B cell (primary cell): ENCODE results near the gene OR6C1. TPM values are rescaled to one million over a fixed set of nuclear protein-coding genes. Genes with fewer than 3 reads are reported as not detected.

Source experiments
- ATAC-seq: fragments of 200-7000 bp; cut with Tn5 transposase; one replicate; pipeline ENCODE4 v1.10.0; 2021; ENCODE audit warnings: low read depth, mild to moderate bottlenecking, moderate number of reproducible peaks, moderate library complexity
- CTCF ChIA-PET: fragments of 350-600 bp; sonication (Branson Sonifier 250); formaldehyde crosslinking; loops from one replicate; lab custom pipeline; 2021; ENCODE audit warnings: antibody characterized with exemption, inconsistent platforms; lab: Charles Lee
- POLR2A ChIA-PET: fragments of 350-600 bp; sonication (Branson Sonifier 250); formaldehyde crosslinking; loops from one replicate; lab custom pipeline; 2021; ENCODE audit warnings: antibody characterized with exemption; lab: Charles Lee
- DNase-seq: peaks from one replicate; pipeline ENCODE4 v3.0.0; 2013
- H2AFZ ChIP-seq: 2 replicates; pipeline ENCODE4 v1.6.1; 2012; ENCODE audit warnings: mild to moderate bottlenecking, low read depth, low read length; ENCODE audit not compliant: insufficient read depth, poor library complexity, severe bottlenecking
- H3K27ac ChIP-seq, 2 donors: 1 replicate in 1 of 2; 2 replicates in 1 of 2; pipeline ENCODE4 v1.5.1; 2012 to 2013; ENCODE audit warnings: low read length in 2 of 2, mild to moderate bottlenecking in 2 of 2, moderate library complexity in 1 of 2
- H3K27me3 ChIP-seq, 4 experiments: fragments of 200-600 bp in 1 of 4; sonication (generic) in 1 of 4; replicated peaks in 1 of 4; 1 replicate in 2 of 4; 2 replicates in 2 of 4; pipeline versions ENCODE4 v1.6.1 to v1.7.0; 2013 to 2016; ENCODE audit warnings: low read length in 3 of 4, mild to moderate bottlenecking in 2 of 4, mixed read lengths in 1 of 4, moderate library complexity in 1 of 4; ENCODE audit not compliant: insufficient read depth in 4 of 4, control insufficient read depth in 3 of 4; ENCODE audit errors: control extremely low read depth in 1 of 4
- H3K36me3 ChIP-seq, 2 experiments: replicated peaks in 1 of 2; 1 replicate in 1 of 2; 2 replicates in 1 of 2; pipeline versions ENCODE4 v1.6.1 to v1.7.1; 2013; ENCODE audit warnings: low read length in 1 of 2; ENCODE audit not compliant: insufficient read depth in 2 of 2, control insufficient read depth in 1 of 2; ENCODE audit errors: control extremely low read depth in 1 of 2, extremely low read depth in 1 of 2
- H3K4me1 ChIP-seq, 2 donors: fragments of 200-600 bp in 1 of 2; sonication (generic) in 1 of 2; 1 replicate in 1 of 2; 2 replicates in 1 of 2; pipeline versions ENCODE4 v1.5.1 to v1.6.1; 2013 to 2017; ENCODE audit warnings: low read length in 2 of 2; ENCODE audit not compliant: control insufficient read depth in 2 of 2, insufficient read depth in 2 of 2
- H3K4me2 ChIP-seq: replicated peaks from 2 replicates; pipeline ENCODE3; 2012; ENCODE audit warnings: mild to moderate bottlenecking, low read depth, low read length; ENCODE audit not compliant: poor library complexity, severe bottlenecking
- H3K4me3 ChIP-seq, 5 experiments: fragments of 200-600 bp in 1 of 5; sonication (generic) in 1 of 5; 1 replicate in 3 of 5; 2 replicates in 2 of 5; pipeline versions ENCODE4 v1.5.1 to v1.7.0; 2011 to 2016; ENCODE audit warnings: low read length in 4 of 5, mild to moderate bottlenecking in 4 of 5, low read depth in 2 of 5, control low read depth in 1 of 5, moderate library complexity in 1 of 5; ENCODE audit not compliant: insufficient read depth in 1 of 5; ENCODE audit errors: control extremely low read depth in 1 of 5, extremely low read depth in 1 of 5
- H3K79me2 ChIP-seq: fragments of 200-600 bp; sonication (generic); one replicate; pipeline ENCODE4 v1.6.0; 2016; ENCODE audit warnings: low read length; ENCODE audit not compliant: control insufficient read depth, insufficient read depth
- H3K9ac ChIP-seq: fragments of 200-600 bp; sonication (generic); 2 replicates; pipeline ENCODE4 v1.6.1; 2017; ENCODE audit warnings: mild to moderate bottlenecking, low read length, moderate library complexity
- H3K9me3 ChIP-seq, 3 donors: one replicate each; pipeline versions ENCODE4 v1.6.1 to v1.7.1; 2013; ENCODE audit warnings: low read length in 2 of 3; ENCODE audit not compliant: control insufficient read depth in 2 of 3, insufficient read depth in 1 of 3; ENCODE audit errors: control extremely low read depth in 1 of 3
- H4K20me1 ChIP-seq: 2 replicates; pipeline ENCODE4 v1.6.0; 2012; ENCODE audit warnings: mild to moderate bottlenecking, low read length; ENCODE audit not compliant: insufficient read depth, control insufficient read depth, poor library complexity, severe bottlenecking
- H3K27ac Mint-ChIP-seq: one replicate; pipeline ENCODE4 v1.8.0; 2021; ENCODE audit warnings: mixed read lengths
- H3K27me3 Mint-ChIP-seq: one replicate; pipeline ENCODE4 v1.8.0; 2021; ENCODE audit warnings: mixed read lengths
- H3K4me1 Mint-ChIP-seq: one replicate; pipeline ENCODE4 v1.8.0; 2021; ENCODE audit warnings: mixed read lengths
- H3K4me3 Mint-ChIP-seq: one replicate; pipeline ENCODE4 v1.8.0; 2021; ENCODE audit warnings: mixed read lengths
- H3K9me3 Mint-ChIP-seq: one replicate; pipeline ENCODE4 v1.8.0; 2022; ENCODE audit warnings: mixed read lengths; ENCODE audit not compliant: insufficient read depth
- EZH2 ChIP-seq: IDR thresholded peaks from 2 replicates; pipeline ENCODE4 v1.6.1; 2012; ENCODE audit warnings: borderline replicate concordance, low read depth, mild to moderate bottlenecking, moderate library complexity, low read length; ENCODE audit not compliant: insufficient read depth, poor library complexity, severe bottlenecking
- WGBS: methylation state at CpG from one replicate; pipeline ENCODE4 v1.1.5; 2013; ENCODE audit warnings: missing lambda C conversion rate; ENCODE audit not compliant: insufficient coverage; 5-methylcytosine and 5-hydroxymethylcytosine counted together
- intact Hi-C: fragments of 100-400 bp; cut with micrococcal nuclease; formaldehyde crosslinking; loops from one replicate; pipeline ENCODE4 v1.10.0; 2022
- polyA minus RNA-seq: library from RNA; depleted of rRNA, polyadenylated mRNA; stranded (reverse); fragments of >200 nt; gene quantifications from 2 replicates; pipeline ENCODE4 v1.2.3, GENCODE V29; 2012
- polyA plus RNA-seq: library from polyadenylated mRNA; depleted of rRNA; stranded (reverse); fragments of >200 nt; gene quantifications from 2 replicates; pipeline ENCODE4 v1.2.3, GENCODE V29; 2012
- total RNA-seq, 2 donors: library from RNA; stranded (reverse); fragments of 120-200 nt in 1 of 2; gene quantifications; 1 replicate in 1 of 2; 2 replicates in 1 of 2; pipeline versions ENCODE4 v1.2.3 to v1.2.4, GENCODE V29; 2013 to 2022
- TF ChIP-seq, protein P1 (sequence below): fragments of 200-600 bp; IDR thresholded peaks from one replicate; pipeline ENCODE4 v1.8.0; 2022; ENCODE audit warnings: antibody characterized with exemption, mild to moderate bottlenecking

The OR6C1 gene
- not detected in 2 replicates for total RNA-seq
- not detected for total RNA-seq (2013)
- not detected in 2 replicates for polyA plus RNA-seq
- polyA minus RNA-seq = not detected in 2 replicates

DNA sequence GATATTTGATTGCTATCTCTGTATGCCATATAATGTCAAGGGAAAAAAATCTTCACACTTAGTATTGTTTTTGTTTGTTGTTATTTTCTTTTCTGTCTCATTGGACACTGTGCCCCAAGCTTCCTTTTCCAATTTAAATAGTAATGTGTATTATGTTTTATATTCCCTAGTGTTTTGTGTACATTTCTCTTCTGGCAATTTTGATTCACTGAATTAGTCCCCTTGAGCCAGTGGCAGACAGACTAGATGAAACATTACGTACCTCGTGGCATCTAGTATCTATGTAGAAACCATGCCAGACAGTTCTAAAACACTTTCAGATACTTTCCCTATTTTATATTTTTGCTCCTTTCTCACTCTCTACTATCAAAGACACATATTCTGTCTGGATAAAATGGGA, at the start of gene OR6C1:
Gene OR6C1 (plus strand): TSS at position 301 of the 400 bp plus-strand sequence. CDS start 6,257 bp downstream, outside the sequence.
- H3K27me3 ChIP-seq = peaks cover 0 to 4% (median 0%) of the 10 kb centered on the region in 4 experiments
- H2AFZ ChIP-seq = no peak within 1 kb of the TSS
- Mint-ChIP-seq H3K27me3 (peaks cover 18% of the 10 kb centered on the region), H3K4me3 (no peak within 1 kb of the TSS), H3K27ac (no peak within 1 kb of the TSS), H3K4me1 (no peaks in the 10 kb centered on the region), H3K9me3 (no peaks in the 10 kb centered on the region)
- H3K79me2 ChIP-seq = no peaks in the 10 kb centered on the region
- TF ChIP-seq EZH2 = no peak
- H3K4me2 ChIP-seq = no peak within 1 kb of the TSS
- no peaks in the 10 kb centered on the region for H3K9me3 ChIP-seq
- no peak within 1 kb of the TSS for H3K4me3 ChIP-seq
- no peak for DNase-seq
- POLR2A ChIA-PET = no interaction called here
- no peak within 1 kb of the TSS for H3K9ac ChIP-seq
- no peak within 1 kb of the TSS for H3K27ac ChIP-seq
- intact Hi-C loops = no loop called here
- WGBS = 100% methylated on average over 2 of the region's 2 CpGs
- no peaks in the 10 kb centered on the region for H3K36me3 ChIP-seq
- H4K20me1 ChIP-seq = no peaks in the 10 kb centered on the region
- ATAC-seq = no peak
- no peaks in the 10 kb centered on the region for H3K4me1 ChIP-seq
- CTCF ChIA-PET = no interaction called here

DNA sequence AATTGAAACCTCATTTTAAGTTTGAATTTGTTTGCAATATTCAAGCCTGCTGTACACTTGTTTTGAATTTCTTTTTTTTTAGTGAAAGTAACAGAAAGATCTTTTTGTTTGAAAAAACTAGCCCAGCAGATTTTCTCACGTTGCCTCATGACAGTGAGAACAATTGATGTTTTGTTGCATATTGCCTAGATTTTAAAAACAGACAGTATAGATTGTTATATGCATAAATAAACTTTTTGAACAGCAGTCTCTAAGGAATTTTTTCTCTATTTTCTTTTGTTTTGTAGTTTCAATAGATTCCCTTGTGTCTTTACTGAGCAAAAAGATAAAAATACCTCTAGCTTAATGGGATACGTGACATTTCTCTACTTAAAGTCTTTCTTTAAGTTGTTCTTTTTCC, 33.2 kb upstream of the OR6C1 start:
- DNase-seq = no peak
- H3K4me3 Mint-ChIP-seq = no peak overlapping the region

More for the DNA sequence above, 33.2 kb upstream of the OR6C1 start:
- no peak for ATAC-seq
- intact Hi-C loops = no loop called here
- Mint-ChIP-seq H3K4me1 (no peaks in the 10 kb centered on the region), H3K27me3 (peaks cover 20% of the 10 kb centered on the region), H3K27ac (no peak overlapping the region), H3K9me3 (no peaks in the 10 kb centered on the region)
- Histone ChIP-seq H3K4me2 (no peak overlapping the region), H3K9me3 (peaks cover 0 to 4% (median under 1%) of the 10 kb centered on the region in 3 donors), H3K4me1 (no peaks in the 10 kb centered on the region), H3K27me3 (peaks cover 0 to 4% (median 2%) of the 10 kb centered on the region in 4 experiments), H3K4me3 (no peak overlapping the region), H3K79me2 (no peaks in the 10 kb centered on the region), H3K36me3 (no peaks in the 10 kb centered on the region), H3K27ac (no peak overlapping the region), H2AFZ (no peak overlapping the region), H4K20me1 (no peaks in the 10 kb centered on the region), H3K9ac (no peak overlapping the region)
- ChIA-PET POLR2A (no interaction called here), CTCF (no interaction called here)
- no CpG with 5 or more reads among the region's 2 CpGs for WGBS
- no peak for TF ChIP-seq EZH2
- TF ChIP-seq, protein P1, sequence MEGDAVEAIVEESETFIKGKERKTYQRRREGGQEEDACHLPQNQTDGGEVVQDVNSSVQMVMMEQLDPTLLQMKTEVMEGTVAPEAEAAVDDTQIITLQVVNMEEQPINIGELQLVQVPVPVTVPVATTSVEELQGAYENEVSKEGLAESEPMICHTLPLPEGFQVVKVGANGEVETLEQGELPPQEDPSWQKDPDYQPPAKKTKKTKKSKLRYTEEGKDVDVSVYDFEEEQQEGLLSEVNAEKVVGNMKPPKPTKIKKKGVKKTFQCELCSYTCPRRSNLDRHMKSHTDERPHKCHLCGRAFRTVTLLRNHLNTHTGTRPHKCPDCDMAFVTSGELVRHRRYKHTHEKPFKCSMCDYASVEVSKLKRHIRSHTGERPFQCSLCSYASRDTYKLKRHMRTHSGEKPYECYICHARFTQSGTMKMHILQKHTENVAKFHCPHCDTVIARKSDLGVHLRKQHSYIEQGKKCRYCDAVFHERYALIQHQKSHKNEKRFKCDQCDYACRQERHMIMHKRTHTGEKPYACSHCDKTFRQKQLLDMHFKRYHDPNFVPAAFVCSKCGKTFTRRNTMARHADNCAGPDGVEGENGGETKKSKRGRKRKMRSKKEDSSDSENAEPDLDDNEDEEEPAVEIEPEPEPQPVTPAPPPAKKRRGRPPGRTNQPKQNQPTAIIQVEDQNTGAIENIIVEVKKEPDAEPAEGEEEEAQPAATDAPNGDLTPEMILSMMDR = no peak
